A673 (cell line): Measurements from ENCODE around the gene MRPL34.

Experiments used
- EZH2 ChIP-seq: fragments of 200-600 bp; sonication (generic); IDR thresholded peaks from 2 replicates; pipeline ENCODE4 v1.6.1; 2017; ENCODE audit warnings: borderline replicate concordance, low read depth, mild to moderate bottlenecking, mixed read lengths, antibody characterized with exemption, low read length; ENCODE audit not compliant: poor library complexity, severe bottlenecking
- TF ChIP-seq, protein P1 (sequence below): fragments of 300-800, 200-600 bp; sonication (generic); conservative IDR thresholded peaks from 2 replicates; pipeline ENCODE4 v1.5.1; 2017; ENCODE audit warnings: low read depth, mild to moderate bottlenecking, antibody characterized with exemption, low read length, moderate library complexity, mixed read lengths

DNA sequence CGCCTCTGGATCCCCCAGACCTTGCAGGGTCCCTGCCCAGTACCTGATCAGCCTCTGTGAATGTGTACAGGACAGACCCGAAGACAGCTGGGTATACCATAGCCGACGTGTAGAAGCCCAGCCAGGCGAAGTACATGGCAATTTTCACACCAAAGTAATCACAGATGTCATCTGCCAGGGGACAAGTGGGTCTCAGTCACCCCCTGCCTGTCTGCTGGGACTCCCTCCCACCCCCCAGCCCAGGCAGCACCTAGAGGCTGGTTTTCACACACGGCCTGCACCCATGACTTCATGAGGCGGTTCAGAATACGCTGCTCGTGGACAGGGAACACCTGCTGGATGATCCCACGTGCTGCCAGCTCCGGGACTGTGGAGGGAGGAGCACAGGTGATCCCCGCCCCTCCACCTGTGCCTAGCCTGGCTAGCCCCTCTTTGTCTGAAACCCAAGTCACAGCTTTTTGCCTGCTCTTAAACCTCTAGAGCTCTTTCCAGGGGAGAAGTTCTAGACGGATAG, 25.4 kb downstream of the MRPL34 start:
- TF ChIP-seq, protein P1, sequence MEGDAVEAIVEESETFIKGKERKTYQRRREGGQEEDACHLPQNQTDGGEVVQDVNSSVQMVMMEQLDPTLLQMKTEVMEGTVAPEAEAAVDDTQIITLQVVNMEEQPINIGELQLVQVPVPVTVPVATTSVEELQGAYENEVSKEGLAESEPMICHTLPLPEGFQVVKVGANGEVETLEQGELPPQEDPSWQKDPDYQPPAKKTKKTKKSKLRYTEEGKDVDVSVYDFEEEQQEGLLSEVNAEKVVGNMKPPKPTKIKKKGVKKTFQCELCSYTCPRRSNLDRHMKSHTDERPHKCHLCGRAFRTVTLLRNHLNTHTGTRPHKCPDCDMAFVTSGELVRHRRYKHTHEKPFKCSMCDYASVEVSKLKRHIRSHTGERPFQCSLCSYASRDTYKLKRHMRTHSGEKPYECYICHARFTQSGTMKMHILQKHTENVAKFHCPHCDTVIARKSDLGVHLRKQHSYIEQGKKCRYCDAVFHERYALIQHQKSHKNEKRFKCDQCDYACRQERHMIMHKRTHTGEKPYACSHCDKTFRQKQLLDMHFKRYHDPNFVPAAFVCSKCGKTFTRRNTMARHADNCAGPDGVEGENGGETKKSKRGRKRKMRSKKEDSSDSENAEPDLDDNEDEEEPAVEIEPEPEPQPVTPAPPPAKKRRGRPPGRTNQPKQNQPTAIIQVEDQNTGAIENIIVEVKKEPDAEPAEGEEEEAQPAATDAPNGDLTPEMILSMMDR, result no peak
- TF ChIP-seq EZH2, result no peak
